GM21367 (cell line): ENCODE measurements around the gene WNT5A.

Experiments
- ATAC-seq: cut with Tn5 transposase; IDR thresholded peaks from one replicate; pipeline ENCODE4 v1.9.1; 2021; ENCODE audit not compliant: unreplicated experiment

The WNT5A gene

GRCh38 chr3:55482496-55483195 lies 4.5 kb downstream of the WNT5A start:
- ATAC-seq: no peak

DNA sequence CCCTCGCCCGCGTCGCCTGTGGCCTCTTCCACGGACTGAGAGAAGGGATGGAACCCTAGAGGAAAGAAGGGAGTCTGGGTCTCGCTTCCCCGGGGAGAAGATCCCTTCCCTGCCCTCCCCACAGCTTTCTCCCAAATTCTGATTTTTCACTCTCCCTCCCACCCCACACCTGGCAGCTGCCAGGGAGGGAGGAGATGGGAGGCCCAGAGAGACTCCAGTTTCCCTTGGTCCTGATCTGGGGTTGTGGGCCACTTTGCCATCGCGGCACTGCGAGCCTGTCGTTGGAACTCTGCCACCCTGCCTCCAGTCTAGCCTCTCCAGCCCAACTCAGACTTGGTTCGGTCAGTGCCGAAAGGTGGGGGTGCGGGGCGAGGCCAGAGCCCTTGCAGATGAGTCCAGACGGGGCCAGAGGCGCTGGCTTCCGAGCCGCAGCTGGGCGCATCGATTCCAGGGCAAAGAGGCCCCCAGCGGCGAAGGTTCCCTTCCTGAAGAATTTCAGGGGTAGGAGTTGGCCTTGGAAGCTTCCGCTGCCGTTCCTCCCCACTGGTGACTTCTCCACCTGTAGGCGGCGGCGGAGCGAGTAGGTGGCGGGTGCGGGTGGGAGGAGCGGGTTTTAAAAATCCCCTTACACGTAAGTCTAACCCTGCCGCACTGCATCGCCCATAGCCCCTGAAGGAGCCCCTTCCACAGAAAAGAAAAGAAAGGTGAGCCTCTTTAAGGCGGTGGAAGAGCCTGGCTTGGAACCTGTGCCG lies 5.2 kb downstream of the WNT5A start:
- no peak for ATAC-seq

DNA sequence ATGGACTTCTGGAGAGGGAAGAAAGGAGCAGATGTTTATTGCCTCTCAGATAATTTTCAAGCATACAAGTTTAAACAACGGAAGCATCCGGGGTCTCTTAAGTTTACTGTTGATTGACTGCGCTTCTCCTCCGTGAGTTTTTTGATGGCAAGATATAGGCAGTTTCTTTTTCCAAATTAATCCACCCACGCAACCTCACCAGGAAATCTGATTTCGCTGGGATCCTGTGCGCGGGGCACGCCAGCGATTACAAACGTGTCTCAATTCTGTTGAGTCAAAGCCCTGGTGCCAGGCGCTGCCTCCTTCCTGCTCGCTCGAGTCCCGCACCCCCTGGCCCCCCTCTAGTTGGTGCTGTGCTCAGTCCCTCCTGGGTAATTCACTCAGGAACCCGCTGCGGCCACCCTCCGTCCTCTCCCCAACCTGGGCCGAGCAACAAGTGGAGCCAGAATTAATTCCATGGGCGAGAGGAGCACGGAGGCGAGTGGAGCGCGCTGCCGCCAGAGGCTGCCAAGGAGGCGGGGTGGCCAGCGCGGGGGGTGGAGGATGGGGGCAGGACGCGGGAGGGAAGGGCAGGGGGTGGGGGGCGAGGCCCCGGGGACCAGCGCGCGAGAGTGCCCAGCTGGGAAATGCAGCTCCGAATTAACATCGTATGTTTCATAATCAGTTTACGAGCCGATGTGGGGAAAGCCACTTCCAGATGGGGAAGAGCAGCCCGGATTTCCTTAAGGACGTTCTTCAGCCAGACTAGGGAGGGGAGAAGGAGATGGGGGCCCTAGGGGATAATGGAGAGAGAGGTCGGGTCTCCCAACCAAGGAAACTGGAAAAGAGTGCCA lies 6.0 kb downstream of the WNT5A start:
- ATAC-seq: no peak

GRCh38 chr3:55477306-55478303 lies 9.5 kb downstream of the WNT5A start:
- ATAC-seq: no peak

- ATAC-seq: no peak
Observed at GRCh38 chr3:55476515-55476914, 10.6 kb downstream of the WNT5A start.

GRCh38 chr3:55474213-55474632 lies 12.9 kb downstream of the WNT5A start:
- no peak for ATAC-seq

DNA sequence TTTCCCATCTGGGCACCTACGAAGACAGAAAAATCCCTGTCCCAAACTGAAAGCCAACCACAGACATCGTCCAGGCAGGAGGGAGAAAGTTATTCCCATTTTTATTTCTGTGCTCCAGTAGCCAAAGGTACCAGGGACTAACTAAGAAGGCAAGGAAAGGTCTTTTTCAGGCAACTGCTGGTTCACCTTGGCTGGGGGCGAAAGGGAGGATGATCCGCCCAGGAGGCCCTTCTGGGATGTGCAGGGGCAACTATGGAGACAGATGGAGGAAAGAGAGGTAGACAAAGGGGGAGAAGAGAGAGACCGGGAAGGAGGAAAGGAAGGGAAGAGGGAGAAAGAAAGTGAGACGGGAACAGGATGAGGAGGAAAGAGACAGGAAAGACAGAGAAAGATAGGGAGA lies 13.3 kb downstream of the WNT5A start:
- ATAC-seq: no peak

GRCh38 chr3:55471522-55472280 lies 15.4 kb downstream of the WNT5A start:
- ATAC-seq: no peak

DNA sequence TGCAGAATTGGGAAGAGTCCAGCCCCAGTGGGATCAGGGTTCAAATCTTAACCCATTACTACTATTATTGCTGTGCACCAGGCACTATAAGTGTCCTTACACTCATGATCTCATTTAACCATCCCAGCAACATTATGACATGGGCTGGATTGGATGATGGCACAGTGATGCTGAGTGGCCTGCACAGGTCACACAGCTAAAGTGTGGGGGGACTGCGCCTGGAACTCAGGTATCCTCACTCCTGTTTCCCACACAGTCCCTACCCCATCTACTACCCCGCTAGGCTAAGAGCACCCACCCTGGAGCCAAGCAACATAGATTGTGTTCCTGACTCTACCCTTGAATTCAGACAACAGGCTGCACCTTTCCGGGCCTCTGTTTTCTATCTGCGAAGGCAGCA lies 16.0 kb downstream of the WNT5A start:
- ATAC-seq: no peak

- ATAC-seq: no peak
Observed at GRCh38 chr3:55469957-55470526, 17.1 kb downstream of the WNT5A start.

GRCh38 chr3:55468251-55468650 lies 18.9 kb downstream of the WNT5A start:
- no peak for ATAC-seq

- no peak for ATAC-seq
Observed at GRCh38 chr3:55467099-55467498, 20.0 kb downstream of the WNT5A start.

DNA sequence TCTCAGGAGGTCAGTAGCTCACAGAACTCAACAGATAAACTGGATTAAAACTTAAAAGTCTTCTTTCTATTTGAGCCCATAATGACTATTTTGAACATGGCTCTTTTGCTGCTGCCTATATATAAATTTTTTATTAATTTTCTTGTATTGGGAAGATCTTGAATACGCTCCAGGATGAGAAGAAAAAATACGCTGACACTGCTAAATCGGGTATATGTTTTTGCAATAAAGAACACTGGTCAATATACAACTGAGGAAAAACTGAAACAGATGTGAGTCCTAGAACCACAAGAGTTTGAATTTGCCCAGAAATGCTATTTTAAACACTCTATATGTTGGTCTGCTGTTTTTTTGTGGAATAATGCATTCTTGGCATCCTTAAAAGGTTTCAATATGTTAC lies 20.6 kb downstream of the WNT5A start:
- no peak for ATAC-seq

GRCh38 chr3:55461896-55462295 lies 25.2 kb downstream of the WNT5A start:
- ATAC-seq: no peak

GRCh38 chr3:55459838-55460237 lies 27.3 kb downstream of the WNT5A start:
- ATAC-seq: no peak

DNA sequence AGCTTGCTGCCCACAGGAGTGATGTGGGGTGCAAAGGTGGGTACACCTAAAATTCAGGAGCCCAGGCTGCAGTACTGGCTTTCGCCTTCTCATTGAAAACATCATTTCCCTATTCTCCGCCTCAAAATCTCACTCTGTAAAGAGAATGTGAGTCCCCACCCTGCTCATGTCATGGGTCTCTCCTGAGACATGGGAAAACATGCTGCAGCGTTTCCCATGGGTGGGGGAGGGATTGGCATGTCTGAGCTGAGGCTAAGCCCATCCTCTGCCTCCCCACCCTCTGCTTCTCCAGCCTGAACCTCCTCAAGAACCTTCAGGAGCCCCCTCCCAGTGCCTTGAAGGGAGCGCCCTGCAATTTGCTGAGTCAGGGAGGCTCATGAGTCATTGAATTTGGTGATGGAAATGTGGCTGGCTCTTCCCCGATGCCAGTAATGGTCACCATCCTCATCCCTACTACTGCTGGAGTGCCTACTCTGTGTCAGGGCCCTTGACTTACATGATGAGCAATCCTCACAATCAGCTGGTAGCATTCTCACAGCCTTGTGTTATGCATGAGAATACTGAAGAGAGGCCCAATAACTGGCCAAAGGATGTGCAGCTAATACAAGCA lies 28.8 kb downstream of the WNT5A start:
- no peak for ATAC-seq

GRCh38 chr3:55455915-55456314 lies 31.2 kb downstream of the WNT5A start:
- ATAC-seq: no peak

GRCh38 chr3:55454611-55455010 lies 32.5 kb downstream of the WNT5A start:
- ATAC-seq: no peak

GRCh38 chr3:55453886-55454496 lies 33.1 kb downstream of the WNT5A start:
- ATAC-seq: no peak
